Right renal cortex interstitium (tissue), 3 donors: ENCODE results near the gene PPP4C. TPM values are rescaled to one million over a fixed set of nuclear protein-coding genes. Genes with fewer than 3 reads are reported as not detected.
A peak's percentile ranks its signal among the peaks of the same experiment; 100 is the strongest.
"Not testable (repeated sequence)": the region's sequence is repeated elsewhere in the genome, so short reads cannot be mapped to it uniquely, and the experiment has no call there.

Experiments
- DNase-seq, 3 donors: peaks; one replicate each; pipeline ENCODE4 v3.0.0-alpha.2; 2013; ENCODE audit warnings: low read depth in 3 of 3, low spot score in 2 of 3
- polyA plus RNA-seq, 3 donors: library from polyadenylated mRNA; unstranded; fragments of 120-200 nt; gene quantifications; one replicate each; pipeline ENCODE4 v1.2.1, GENCODE V29; 2013; ENCODE audit not compliant: insufficient read length in 3 of 3

PPP4C gene
- polyA plus RNA-seq, 3 donors: 80.0 to 95.1 (median 92.9) TPM

GRCh38 chr16:30120340-30121105 is 44.7 kb downstream of the PPP4C start:
- DNase-seq: no peak

- peak in 1 of 3 donors; percentile 46 for DNase-seq
Measured at GRCh38 chr16:30121741-30122571, 46.2 kb downstream of the PPP4C start.

GRCh38 chr16:30122604-30123160 is 46.9 kb downstream of the PPP4C start:
- no peak for DNase-seq

GRCh38 chr16:30124985-30125379 is 49.2 kb downstream of the PPP4C start:
- no peak for DNase-seq

- DNase-seq: not testable (repeated sequence)
Measured at GRCh38 chr16:30125690-30126089, 49.9 kb downstream of the PPP4C start.

GRCh38 chr16:30127993-30128392 is 52.2 kb downstream of the PPP4C start:
- no peak for DNase-seq

- DNase-seq: peak in 1 of 3 donors; percentile 60
Measured at GRCh38 chr16:30131869-30132475, 56.2 kb downstream of the PPP4C start.

GRCh38 chr16:30132591-30132990 is 56.8 kb downstream of the PPP4C start:
- DNase-seq: no peak

Other genes with a start within 250 kb of the PPP4C start
- gene CDIPT, start 212.8 kb upstream of the PPP4C start, polyA plus RNA-seq: 100 to 1,000 TPM in 1 of 3 donors, 10 to 100 TPM in 2; 85.9 to 102 (median 89.9) TPM
- gene SEZ6L2, start 176.4 kb upstream of the PPP4C start, polyA plus RNA-seq: 10 to 100 TPM in 1 of 3 donors, 1 to 10 TPM in 2; 9.0 to 10.8 (median 9.5) TPM
- under 1 TPM; 0.52 to 0.87 (median 0.54) TPM for gene ASPHD1, start 175.5 kb upstream of the PPP4C start, polyA plus RNA-seq
- gene KCTD13, start 149.8 kb upstream of the PPP4C start, polyA plus RNA-seq: 10 to 100 TPM; 13.8 to 15.7 (median 14.2) TPM
- gene TMEM219, start 113.9 kb upstream of the PPP4C start, polyA plus RNA-seq: 100 to 1,000 TPM in 1 of 3 donors, 10 to 100 TPM in 2; 93.1 to 107 (median 96.3) TPM
- gene TAOK2, start 102.1 kb upstream of the PPP4C start, polyA plus RNA-seq: 10 to 100 TPM; 33.6 to 36.9 (median 36.4) TPM
- gene HIRIP3, start 80.4 kb upstream of the PPP4C start, polyA plus RNA-seq: 10 to 100 TPM; 16.2 to 18.8 (median 18.0) TPM
- 10 to 100 TPM; 34.5 to 37.9 (median 36.7) TPM for gene INO80E, start 79.8 kb upstream of the PPP4C start, polyA plus RNA-seq
- gene DOC2A, start 65.0 kb upstream of the PPP4C start, polyA plus RNA-seq: 1 to 10 TPM; 1.6 to 2.3 (median 1.7) TPM
- not detected for gene C16orf92, start 52.8 kb upstream of the PPP4C start, polyA plus RNA-seq
- gene TLCD3B, start 44.7 kb upstream of the PPP4C start, polyA plus RNA-seq: under 1 TPM; 0.60 to 0.93 (median 0.90) TPM
- gene ALDOA, start 10.2 kb upstream of the PPP4C start, polyA plus RNA-seq: 100 to 1,000 TPM; 451 to 496 (median 456) TPM
- gene TBX6, start 15.9 kb downstream of the PPP4C start, polyA plus RNA-seq: under 1 TPM; 0.65 to 0.88 (median 0.79) TPM
- 10 to 100 TPM; 41.4 to 49.2 (median 42.2) TPM for gene YPEL3, start 20.2 kb downstream of the PPP4C start, polyA plus RNA-seq
- gene GDPD3, start 37.5 kb downstream of the PPP4C start, polyA plus RNA-seq: 1 to 10 TPM; 8.5 to 9.9 (median 9.8) TPM
- gene MAPK3, start 47.2 kb downstream of the PPP4C start, polyA plus RNA-seq: 10 to 100 TPM; 71.4 to 92.7 (median 84.1) TPM
- 1 to 10 TPM; 7.2 to 9.9 (median 9.3) TPM for gene CORO1A, start 107.6 kb downstream of the PPP4C start, polyA plus RNA-seq
- gene BOLA2B, start 117.7 kb downstream of the PPP4C start, polyA plus RNA-seq: 10 to 100 TPM; 24.1 to 27.7 (median 26.4) TPM
- gene SLX1A, start 117.9 kb downstream of the PPP4C start, polyA plus RNA-seq: 10 to 100 TPM; 14.8 to 17.2 (median 16.3) TPM
- 10 to 100 TPM in 2 of 3 donors, 1 to 10 TPM in 1; 2.2 to 13.9 (median 11.9) TPM for gene SULT1A3, start 123.3 kb downstream of the PPP4C start, polyA plus RNA-seq
- gene NPIPB13, start 172.5 kb downstream of the PPP4C start, polyA plus RNA-seq: 1 to 10 TPM; 3.8 to 5.6 (median 5.3) TPM